GM18520 (cell line): ENCODE results near the gene CD300E.
"Not testable (repeated sequence)": the region's sequence is repeated elsewhere in the genome, so short reads cannot be mapped to it uniquely, and the experiment has no call there.

ENCODE experiments used
- ATAC-seq: cut with Tn5 transposase; IDR thresholded peaks from one replicate; pipeline ENCODE4 v1.9.1; 2021; ENCODE audit not compliant: unreplicated experiment

The CD300E gene

DNA sequence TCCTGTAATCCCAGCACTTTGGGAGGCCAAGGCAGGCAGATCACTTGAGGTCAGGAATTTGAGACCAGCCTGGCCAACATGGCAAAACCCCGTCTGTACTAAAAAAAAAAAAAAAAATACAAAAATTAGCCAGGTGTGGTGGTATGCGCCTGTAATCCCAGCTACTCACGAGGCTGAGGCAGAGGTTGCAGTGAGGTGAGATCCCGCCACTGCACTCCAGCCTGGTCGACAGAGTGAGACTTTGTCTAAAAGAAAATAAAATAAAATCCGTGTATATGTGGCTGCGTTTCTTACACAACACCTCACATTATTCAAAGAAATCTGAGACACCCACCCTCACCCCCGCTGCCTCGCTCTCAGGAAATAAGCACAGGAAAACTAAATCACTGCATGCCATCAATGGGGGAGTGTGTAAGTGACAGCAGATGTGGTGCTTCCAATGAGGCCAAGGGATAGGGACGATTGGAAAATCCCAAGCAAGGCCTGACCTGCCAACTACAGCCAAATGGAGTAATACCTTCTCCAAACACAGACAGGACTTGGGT, 13.1 kb upstream of the CD300E start:
- ATAC-seq, result not testable (repeated sequence)

GRCh38 chr17:74635418-74635817, 11.9 kb upstream of the CD300E start:
- no peak for ATAC-seq

- ATAC-seq, result no peak
Observed at GRCh38 chr17:74633326-74633725, 9.8 kb upstream of the CD300E start.

DNA sequence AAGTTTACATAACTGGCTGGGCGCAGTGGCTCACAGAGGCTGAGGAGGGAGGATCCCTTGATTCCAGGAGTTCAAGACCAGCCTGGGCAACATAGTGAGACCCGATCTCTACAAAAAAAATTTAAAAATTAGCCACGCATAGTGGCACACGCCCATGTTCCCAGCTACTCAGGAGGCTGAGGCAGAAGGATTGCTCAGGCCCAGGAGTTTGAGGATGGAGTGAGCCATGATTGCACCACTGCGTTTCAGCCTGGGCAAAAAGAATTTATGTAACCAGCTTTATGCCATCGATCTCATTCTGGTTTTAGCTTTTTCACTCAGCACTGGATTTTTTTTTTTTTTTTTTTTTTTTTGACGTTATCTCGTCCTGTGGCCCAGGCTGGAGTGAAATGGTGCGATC, 9.1 kb upstream of the CD300E start:
- ATAC-seq, result no peak

DNA sequence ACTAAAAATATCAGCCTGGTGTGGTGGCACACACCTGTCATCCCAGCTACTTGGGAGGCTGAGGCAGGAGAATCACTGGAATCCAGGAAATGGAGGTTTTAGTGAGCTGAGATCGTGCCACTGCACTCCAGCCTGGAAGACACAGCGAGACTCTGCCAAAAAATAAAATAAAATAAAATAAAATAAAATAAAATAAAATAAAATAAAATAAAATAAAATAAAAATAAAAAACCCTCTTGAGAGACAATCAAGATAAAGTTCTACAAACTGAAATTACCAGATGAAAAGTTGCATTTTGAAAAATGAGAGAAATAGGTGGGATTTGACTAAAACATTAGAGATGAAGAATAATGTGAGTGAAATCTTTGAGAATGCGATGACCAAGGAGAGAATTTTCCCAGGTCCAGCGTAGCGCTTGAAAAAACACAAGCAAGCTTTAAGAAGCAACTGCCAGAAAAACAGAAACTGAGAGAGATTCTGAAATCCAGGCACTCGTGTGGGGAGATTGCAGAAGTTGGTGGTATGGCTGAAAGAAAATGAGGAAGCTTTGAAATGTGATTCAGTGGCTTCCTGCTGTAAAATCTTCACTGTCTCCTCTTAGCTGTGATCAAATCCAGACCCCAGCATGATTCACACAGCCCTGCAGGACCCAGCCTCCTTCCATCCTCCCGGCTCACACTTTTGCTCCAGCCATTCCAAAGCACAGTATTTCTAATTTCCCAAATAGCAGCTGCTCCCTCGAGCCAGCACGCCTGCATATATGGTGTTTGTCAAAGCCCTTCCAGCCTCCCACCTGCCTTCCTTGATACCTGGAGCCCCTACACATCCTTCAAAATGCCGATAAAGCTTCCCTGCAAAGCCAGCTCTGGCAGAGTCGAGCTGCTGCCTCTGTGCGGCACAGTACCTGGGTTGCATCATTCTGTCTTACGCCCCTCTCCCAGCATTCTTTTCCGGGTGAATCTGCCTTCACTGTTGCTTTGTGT, 8.2 kb upstream of the CD300E start:
- no peak for ATAC-seq

DNA sequence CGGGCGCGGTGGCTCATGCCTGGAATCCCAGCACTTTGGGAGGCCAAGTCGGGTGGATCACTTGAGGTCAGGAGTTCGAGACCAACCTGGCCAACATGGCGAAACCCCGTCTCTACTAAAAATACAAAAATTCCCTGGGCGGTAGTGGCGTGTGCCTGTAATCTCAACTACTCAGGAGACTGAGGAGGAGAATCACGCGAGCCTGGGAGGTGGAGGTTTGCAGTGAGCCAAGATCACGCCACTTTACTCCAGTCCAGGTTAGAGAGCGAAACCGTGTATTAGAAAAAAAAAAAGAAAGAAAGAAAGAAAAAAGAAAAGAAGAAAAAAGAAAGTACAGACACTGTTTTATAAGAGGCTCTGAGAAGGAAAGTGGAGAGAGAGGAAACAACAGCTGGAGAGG, 6.7 kb upstream of the CD300E start:
- not testable (repeated sequence) for ATAC-seq

- ATAC-seq, result no peak
Observed at GRCh38 chr17:74625661-74626060, 2.1 kb upstream of the CD300E start.

GRCh38 chr17:74624131-74624530, 593 bp upstream of the CD300E start:
- no peak for ATAC-seq

- ATAC-seq, result no peak
Observed at GRCh38 chr17:74619077-74619673, 4.4 kb downstream of the CD300E start.

GRCh38 chr17:74618451-74618850, 5.1 kb downstream of the CD300E start:
- ATAC-seq, result no peak

DNA sequence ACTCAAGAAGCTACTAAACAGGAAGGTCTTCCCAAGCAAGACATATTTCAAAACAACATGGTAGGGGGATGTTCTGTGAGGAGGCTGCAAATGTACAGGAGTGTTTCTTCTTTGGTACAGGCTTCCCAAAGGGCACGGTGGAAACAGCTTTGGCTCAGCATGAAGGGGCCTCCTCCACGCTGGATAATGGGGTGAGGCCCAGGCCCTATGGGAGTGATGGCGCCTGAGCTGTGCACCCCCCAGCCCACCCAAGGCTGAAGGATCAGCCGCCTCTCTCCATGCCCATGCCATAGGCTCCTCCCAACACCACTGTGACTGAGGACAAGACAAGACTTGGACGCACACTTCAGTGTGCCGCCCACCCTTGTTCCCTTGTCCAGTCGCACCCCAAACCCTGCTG, 6.8 kb downstream of the CD300E start:
- no peak for ATAC-seq

GRCh38 chr17:74612046-74612445, 11.5 kb downstream of the CD300E start:
- ATAC-seq, result no peak

DNA sequence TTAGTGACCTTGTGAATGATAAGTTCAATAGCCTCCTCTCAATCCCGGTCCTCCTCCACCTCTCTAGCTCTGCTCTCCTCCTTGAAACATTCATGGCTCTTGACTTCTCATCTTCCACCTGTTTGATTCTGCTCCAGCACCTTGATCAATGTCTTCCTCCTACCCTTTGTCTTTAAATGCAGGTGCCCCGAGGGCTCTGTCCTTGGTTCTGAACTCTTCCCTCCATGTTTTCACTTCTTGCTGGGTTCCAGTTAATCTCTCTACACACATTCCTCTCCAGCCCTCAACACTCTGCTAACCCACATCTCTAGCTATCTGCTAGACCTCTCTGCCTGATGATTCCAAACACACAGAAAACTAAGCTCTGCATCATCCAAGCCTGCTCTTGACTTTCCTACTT, 13.4 kb downstream of the CD300E start:
- no peak for ATAC-seq

GRCh38 chr17:74608511-74608910, 15.0 kb downstream of the CD300E start:
- ATAC-seq, result no peak

- no peak for ATAC-seq
Observed at GRCh38 chr17:74607221-74607620, 16.3 kb downstream of the CD300E start.

GRCh38 chr17:74606050-74606449, 17.5 kb downstream of the CD300E start:
- ATAC-seq, result no peak

- no peak for ATAC-seq
Observed at GRCh38 chr17:74605361-74605760, 18.2 kb downstream of the CD300E start.

DNA sequence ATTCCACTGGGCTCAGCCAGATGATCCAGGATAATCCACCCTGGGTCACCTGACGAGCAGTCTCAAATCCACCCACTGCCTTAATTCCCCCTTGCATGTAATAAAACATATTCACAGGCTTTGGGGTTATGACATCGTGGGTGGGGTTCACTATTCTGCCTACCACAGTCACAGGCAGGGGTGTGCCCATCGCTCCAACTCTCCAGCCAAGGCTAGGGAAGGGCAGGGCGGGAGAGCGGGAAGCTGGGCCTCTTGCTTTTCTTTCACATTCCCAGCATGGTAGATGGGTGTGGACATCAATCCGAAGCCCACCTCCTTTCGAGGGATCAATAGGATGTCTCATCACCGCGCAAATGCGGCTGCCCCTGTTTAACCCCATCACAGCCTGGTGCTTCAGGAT, 18.8 kb downstream of the CD300E start:
- ATAC-seq, result no peak

- no peak for ATAC-seq
Observed at GRCh38 chr17:74604200-74604599, 19.3 kb downstream of the CD300E start.

DNA sequence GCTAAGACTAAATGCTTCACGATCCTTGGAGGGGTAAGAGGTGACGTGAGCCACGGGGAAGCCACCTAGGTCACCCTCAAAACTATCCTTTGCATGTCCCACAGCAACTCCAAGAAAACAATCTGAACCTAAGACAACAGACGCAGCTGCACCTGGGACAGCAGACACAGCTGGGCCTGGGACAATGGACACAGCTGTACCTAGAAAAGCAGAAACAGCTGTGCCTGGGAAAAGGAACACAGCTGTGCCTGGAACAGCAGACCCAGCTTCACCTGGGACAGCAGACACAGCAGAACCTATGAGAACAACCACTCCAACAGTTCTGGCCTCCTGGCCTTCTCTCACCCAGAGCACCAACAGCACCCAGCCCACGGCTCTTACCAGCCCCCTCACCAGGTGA, 19.8 kb downstream of the CD300E start:
- ATAC-seq, result no peak

DNA sequence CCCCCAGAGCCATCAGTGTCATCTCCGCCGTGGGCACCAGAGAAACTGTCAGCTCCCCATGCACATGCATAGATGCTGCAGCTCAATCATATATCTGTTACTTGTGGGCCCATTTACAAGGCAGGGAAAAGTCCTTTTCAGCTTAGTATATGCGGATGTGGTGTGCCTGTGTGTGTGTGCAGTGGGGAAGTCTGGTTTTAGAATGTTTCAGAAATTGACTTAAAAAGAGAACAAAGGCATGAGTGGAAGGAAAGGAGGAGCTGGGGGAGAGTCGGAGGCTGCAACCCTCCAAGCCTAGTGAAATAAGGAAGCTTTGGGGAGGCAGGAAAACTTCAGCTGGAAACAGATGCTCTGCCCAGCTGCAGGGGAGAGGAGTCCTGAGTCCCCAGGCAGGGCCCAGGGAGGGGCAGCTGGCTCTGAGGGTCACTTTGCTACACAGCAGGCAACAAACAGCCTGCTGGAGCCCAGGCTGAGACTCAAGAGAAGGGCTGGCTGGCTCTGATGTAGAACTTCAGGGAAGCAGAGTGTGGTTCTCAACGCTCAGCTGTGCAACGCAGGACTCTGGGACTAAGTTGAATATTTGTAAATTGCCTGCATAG, 20.4 kb downstream of the CD300E start:
- ATAC-seq, result no peak
